HCT116 (cell line): ENCODE measurements around the gene UNC5C. TPM values are rescaled to one million over a fixed set of nuclear protein-coding genes. Genes with fewer than 3 reads are reported as not detected.

Source experiments
- ATAC-seq: fragments of 200-7000 bp; cut with Tn5 transposase; 2 replicates; pipeline ENCODE4 v1.9.1; 2020; ENCODE audit warnings: mild to moderate bottlenecking, moderate library complexity
- BruUV-seq: library from RNA; stranded (reverse); fragments of 400-500 nt; replicated peaks from 2 replicates; lab custom pipeline; 2021; lab: Mats Ljungman, UMichigan
- CTCF ChIA-PET: fragments of 300-600 bp; sonication (Branson Sonifier 250); formaldehyde crosslinking; loops from one replicate; lab custom pipeline; 2021; ENCODE audit warnings: antibody characterized with exemption; lab: Charles Lee
- POLR2A ChIA-PET: fragments of 300-600, 350-600 bp; sonication (Branson Sonifier 250); formaldehyde crosslinking; loops from one replicate; lab custom pipeline; 2021; ENCODE audit warnings: antibody characterized with exemption; lab: Charles Lee
- RAD21 ChIA-PET, 2 experiments: fragments of 300-600 bp; sonication (Branson Sonifier 250); formaldehyde crosslinking; loops; one replicate each; lab custom pipeline; 2023; ENCODE audit warnings: low total read pairs in 2 of 2; ENCODE audit not compliant: uncharacterized antibody in 2 of 2, unreplicated experiment in 2 of 2, low non-redundant PET in 1 of 2; lab: Charles Lee
- DNase-seq: peaks from one replicate; pipeline ENCODE4 v3.0.0-alpha.2; 2010; ENCODE audit warnings: low read depth, low spot score
- H2AFZ ChIP-seq: fragments of 200-600 bp; shearing (Covaris generic), sonication (generic); 2 replicates; pipeline ENCODE4 v1.6.1; 2017; ENCODE audit warnings: low read depth, mixed run types, mixed read lengths, antibody characterized with exemption, low read length; ENCODE audit not compliant: poor library complexity, severe bottlenecking
- H3K27ac ChIP-seq: 2 replicates; pipeline ENCODE4 v1.5.1; 2012; ENCODE audit warnings: low read depth, low read length
- H3K27me3 ChIP-seq: fragments of 200-600 bp; sonication (generic); 2 replicates; pipeline ENCODE4 v1.6.1; 2016; ENCODE audit warnings: mixed run types, low read length, mixed read lengths; ENCODE audit not compliant: insufficient read depth
- H3K36me3 ChIP-seq, 2 experiments: fragments of 200-500 bp in 1 of 2; fragments of 200-600 bp in 1 of 2; sonication (Bioruptor generic) in 1 of 2; sonication (generic) in 1 of 2; 2 replicates each; pipeline versions ENCODE4 v1.5.1 to v1.6.1; 2014 to 2016; ENCODE audit warnings: low read length in 2 of 2, inconsistent platforms in 1 of 2, mixed read lengths in 1 of 2, mixed run types in 1 of 2; ENCODE audit not compliant: insufficient read depth in 2 of 2, control insufficient read depth in 1 of 2
- H3K4me1 ChIP-seq, 2 experiments: fragments of 200-600 bp in 1 of 2; sonication (generic) in 1 of 2; 2 replicates each; pipeline versions ENCODE4 v1.5.1 to v1.6.1; 2012 to 2017; ENCODE audit warnings: low read length in 2 of 2, inconsistent platforms in 1 of 2, mild to moderate bottlenecking in 1 of 2, mixed read lengths in 1 of 2, mixed run types in 1 of 2, moderate library complexity in 1 of 2; ENCODE audit not compliant: insufficient read depth in 2 of 2, control insufficient read depth in 1 of 2
- H3K4me2 ChIP-seq: fragments of 200-600 bp; sonication (generic); 2 replicates; pipeline ENCODE4 v1.6.1; 2017; ENCODE audit warnings: mixed run types, low read length, mixed read lengths
- H3K4me3 ChIP-seq, 2 experiments: fragments of 200-600 bp in 1 of 2; sonication (generic) in 1 of 2; replicated peaks in 1 of 2; 2 replicates each; pipeline ENCODE4 v1.5.1; 2011 to 2016; ENCODE audit warnings: low read length in 2 of 2, control low read depth in 1 of 2, low read depth in 1 of 2, mild to moderate bottlenecking in 1 of 2, mixed read lengths in 1 of 2, mixed run types in 1 of 2
- H3K79me2 ChIP-seq: fragments of 200-600 bp; sonication (generic); 2 replicates; pipeline ENCODE4 v1.6.1; 2017; ENCODE audit warnings: mild to moderate bottlenecking, mixed run types, low read length, moderate library complexity, mixed read lengths; ENCODE audit not compliant: insufficient read depth
- H3K9ac ChIP-seq: fragments of 200-600 bp; sonication (generic); 2 replicates; pipeline ENCODE4 v1.6.1; 2016; ENCODE audit warnings: low read length, mixed read lengths
- H3K9me2 ChIP-seq: fragments of 200-600 bp; sonication (generic), shearing (Covaris generic); 2 replicates; pipeline ENCODE4 v1.6.1; 2017; ENCODE audit warnings: mixed run types, mild to moderate bottlenecking, moderate library complexity; ENCODE audit not compliant: insufficient read depth
- H3K9me3 ChIP-seq, 2 experiments: fragments of 200-500 bp in 1 of 2; fragments of 200-600 bp in 1 of 2; sonication (Bioruptor generic) in 1 of 2; sonication (generic) in 1 of 2; 2 replicates each; pipeline ENCODE4 v1.6.1; 2014 to 2017; ENCODE audit warnings: low read length in 2 of 2, mixed read lengths in 2 of 2, inconsistent platforms in 1 of 2, low read depth in 1 of 2, mild to moderate bottlenecking in 1 of 2, mixed run types in 1 of 2, moderate library complexity in 1 of 2; ENCODE audit not compliant: control insufficient read depth in 1 of 2, insufficient read depth in 1 of 2
- H4K20me1 ChIP-seq: fragments of 200-600 bp; sonication (generic), shearing (Covaris generic); 2 replicates; pipeline ENCODE4 v1.6.1; 2017; ENCODE audit warnings: mixed run types, mild to moderate bottlenecking, moderate library complexity; ENCODE audit not compliant: insufficient read depth
- CBX3 ChIP-seq: IDR thresholded peaks from 2 replicates; pipeline ENCODE4 v1.6.1; 2012; ENCODE audit warnings: low read depth
- CEBPB ChIP-seq: IDR thresholded peaks from 2 replicates; pipeline ENCODE4 v1.6.1; 2012; ENCODE audit warnings: low read depth
- EZH2 ChIP-seq: fragments of 200-600 bp; sonication (generic); IDR thresholded peaks from 2 replicates; pipeline ENCODE4 v1.6.1; 2017; ENCODE audit warnings: antibody characterized with exemption, mixed run types
- FOSL1 ChIP-seq: IDR thresholded peaks from 2 replicates; pipeline ENCODE4 v1.6.1; 2012; ENCODE audit warnings: low read depth
- JUND ChIP-seq: IDR thresholded peaks from 2 replicates; pipeline ENCODE4 v1.6.1; 2012
- POLR2A ChIP-seq: IDR thresholded peaks from 2 replicates; pipeline ENCODE4 v1.7.0; 2011; ENCODE audit warnings: borderline replicate concordance; ENCODE audit not compliant: insufficient read depth, insufficient read length; ENCODE audit errors: extremely low read depth
- POLR2AphosphoS5 ChIP-seq: IDR thresholded peaks from 2 replicates; pipeline ENCODE4 v1.6.1; 2011; ENCODE audit warnings: mild to moderate bottlenecking, low read depth, low read length, moderate library complexity
- SP1 ChIP-seq: IDR thresholded peaks from 2 replicates; pipeline ENCODE4 v1.6.1; 2012; ENCODE audit warnings: low read depth
- SRF ChIP-seq: IDR thresholded peaks from 2 replicates; pipeline ENCODE4 v1.6.1; 2012; ENCODE audit warnings: low read depth
- intact Hi-C: fragments of 100-400 bp; cut with micrococcal nuclease; formaldehyde crosslinking; loops from 2 replicates; pipeline ENCODE4 v1.10.0; 2022
- total RNA-seq: library from RNA; stranded (reverse); gene quantifications from one replicate; pipeline ENCODE4 v1.2.1, GENCODE V29; 2021; ENCODE audit not compliant: unreplicated experiment
- TF ChIP-seq, protein P1 (sequence below): IDR thresholded peaks from 2 replicates; pipeline ENCODE4 v1.6.1; 2012; ENCODE audit warnings: low read depth

Gene UNC5C
- total RNA-seq, 1 experiment from 2014 or later = not detected

DNA sequence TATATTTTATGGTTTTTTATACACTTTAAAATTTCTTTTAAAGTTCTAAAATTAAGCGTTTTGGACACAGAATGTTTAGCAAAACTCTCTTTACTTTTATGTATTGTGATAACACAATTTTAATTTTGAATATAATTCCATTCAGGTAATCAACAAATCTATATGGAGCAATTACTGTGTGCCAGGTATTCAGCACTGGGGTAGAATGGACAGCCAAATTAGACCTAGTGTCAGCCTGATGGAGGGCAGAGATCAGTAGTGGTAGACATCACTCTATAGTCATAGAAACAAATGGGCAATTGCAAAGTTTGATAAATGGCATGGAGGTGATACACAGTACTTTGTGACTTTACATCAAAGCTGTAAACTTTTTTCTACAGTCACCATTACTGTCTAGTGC is 41.8 kb upstream of the UNC5C start:
- H3K9ac ChIP-seq = no peak overlapping the region
- no peak overlapping the region for H3K4me2 ChIP-seq
- RAD21 ChIA-PET = no interaction called here
- no peaks in the 10 kb centered on the region for H3K36me3 ChIP-seq
- POLR2A ChIA-PET = no interaction called here
- no peaks in the 10 kb centered on the region for H3K9me3 ChIP-seq
- no peak overlapping the region for H3K4me3 ChIP-seq
- no TSS peak for BruUV-seq
- CTCF ChIA-PET = no interaction called here
- intact Hi-C loops = no loop called here
- H3K9me2 ChIP-seq = no peaks in the 10 kb centered on the region
- DNase-seq (no peak), ATAC-seq (no peak)
- no peaks in the 10 kb centered on the region for H3K79me2 ChIP-seq
- no peak overlapping the region for H2AFZ ChIP-seq
- H3K27me3 ChIP-seq = no peaks in the 10 kb centered on the region
- H4K20me1 ChIP-seq = no peaks in the 10 kb centered on the region
- peaks cover 0 to 3% of the 10 kb centered on the region in 2 experiments; a peak in 2 of 4 replicates for H3K4me1 ChIP-seq
- H3K27ac ChIP-seq = no peak overlapping the region
- TF ChIP-seq, protein P1, sequence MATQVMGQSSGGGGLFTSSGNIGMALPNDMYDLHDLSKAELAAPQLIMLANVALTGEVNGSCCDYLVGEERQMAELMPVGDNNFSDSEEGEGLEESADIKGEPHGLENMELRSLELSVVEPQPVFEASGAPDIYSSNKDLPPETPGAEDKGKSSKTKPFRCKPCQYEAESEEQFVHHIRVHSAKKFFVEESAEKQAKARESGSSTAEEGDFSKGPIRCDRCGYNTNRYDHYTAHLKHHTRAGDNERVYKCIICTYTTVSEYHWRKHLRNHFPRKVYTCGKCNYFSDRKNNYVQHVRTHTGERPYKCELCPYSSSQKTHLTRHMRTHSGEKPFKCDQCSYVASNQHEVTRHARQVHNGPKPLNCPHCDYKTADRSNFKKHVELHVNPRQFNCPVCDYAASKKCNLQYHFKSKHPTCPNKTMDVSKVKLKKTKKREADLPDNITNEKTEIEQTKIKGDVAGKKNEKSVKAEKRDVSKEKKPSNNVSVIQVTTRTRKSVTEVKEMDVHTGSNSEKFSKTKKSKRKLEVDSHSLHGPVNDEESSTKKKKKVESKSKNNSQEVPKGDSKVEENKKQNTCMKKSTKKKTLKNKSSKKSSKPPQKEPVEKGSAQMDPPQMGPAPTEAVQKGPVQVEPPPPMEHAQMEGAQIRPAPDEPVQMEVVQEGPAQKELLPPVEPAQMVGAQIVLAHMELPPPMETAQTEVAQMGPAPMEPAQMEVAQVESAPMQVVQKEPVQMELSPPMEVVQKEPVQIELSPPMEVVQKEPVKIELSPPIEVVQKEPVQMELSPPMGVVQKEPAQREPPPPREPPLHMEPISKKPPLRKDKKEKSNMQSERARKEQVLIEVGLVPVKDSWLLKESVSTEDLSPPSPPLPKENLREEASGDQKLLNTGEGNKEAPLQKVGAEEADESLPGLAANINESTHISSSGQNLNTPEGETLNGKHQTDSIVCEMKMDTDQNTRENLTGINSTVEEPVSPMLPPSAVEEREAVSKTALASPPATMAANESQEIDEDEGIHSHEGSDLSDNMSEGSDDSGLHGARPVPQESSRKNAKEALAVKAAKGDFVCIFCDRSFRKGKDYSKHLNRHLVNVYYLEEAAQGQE = peak; percentile 29; the same call in 1 of the 2 replicates
- TF ChIP-seq POLR2AphosphoS5 = no peak
- TF ChIP-seq, all 23 proteins: peak for 1

DNA sequence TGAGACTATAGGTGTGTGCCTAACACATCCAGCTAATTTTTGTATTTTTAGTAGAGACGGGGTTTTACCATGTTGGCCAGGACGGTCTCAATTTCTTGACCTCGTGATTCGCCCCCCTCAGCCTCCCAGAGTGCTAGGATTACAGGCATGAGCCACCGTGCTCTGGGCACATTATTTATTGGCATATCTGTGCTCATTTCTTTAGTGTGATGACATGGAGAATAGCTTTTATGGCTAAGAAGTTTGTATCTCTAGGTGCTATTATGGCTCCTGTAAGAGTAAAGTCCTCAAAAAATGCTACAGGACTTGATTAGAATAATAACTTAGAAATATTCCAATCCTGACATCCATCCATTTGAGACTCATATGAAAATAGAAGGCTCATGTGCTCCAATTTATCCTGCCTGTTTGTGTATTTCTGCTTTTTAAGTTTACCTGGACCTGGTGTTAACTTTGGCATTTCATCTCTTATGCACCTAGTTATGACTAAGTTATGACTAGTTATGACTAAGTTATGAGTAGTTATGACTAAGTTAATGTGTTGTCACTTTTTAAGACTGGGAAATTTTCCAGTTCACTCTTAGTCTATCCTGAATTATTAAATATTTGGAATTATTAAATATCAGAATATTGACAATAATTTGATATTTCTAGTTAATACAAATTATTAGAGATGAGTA is 36.4 kb upstream of the UNC5C start:
- POLR2A ChIA-PET = no interaction called here
- H3K27me3 ChIP-seq = no peaks in the 10 kb centered on the region
- RAD21 ChIA-PET = no interaction called here
- peaks cover 0 to 16% of the 10 kb centered on the region in 2 experiments; a peak in 2 of 4 replicates for H3K4me1 ChIP-seq
- no peaks in the 10 kb centered on the region for H3K9me2 ChIP-seq
- CTCF ChIA-PET = no interaction called here
- H3K36me3 ChIP-seq = no peaks in the 10 kb centered on the region
- DNase-seq (peak; percentile 39), ATAC-seq (peak; percentile 44; the same call in 1 of the 2 replicates)
- no TSS peak for BruUV-seq
- no peaks in the 10 kb centered on the region for H3K9me3 ChIP-seq
- intact Hi-C loops = no loop called here
- no peak overlapping the region for H3K27ac ChIP-seq
- H4K20me1 ChIP-seq = no peaks in the 10 kb centered on the region
- TF ChIP-seq SP1 = peak; percentile 65
- peak; percentile 81 for TF ChIP-seq SRF
- TF ChIP-seq EZH2 = no peak
- TF ChIP-seq POLR2A = no peak
- peak; percentile 48; the same call in 1 of the 2 replicates for TF ChIP-seq CBX3
- peak; percentile 97 for TF ChIP-seq FOSL1
- TF ChIP-seq CEBPB = 0 out of 2 replicates have a peak, but pooled peaks have one; percentile 22
- TF ChIP-seq JUND = peak; percentile 70
- H2AFZ ChIP-seq = peak overlapping the region; percentile 55
- no peaks in the 10 kb centered on the region for H3K79me2 ChIP-seq
- peak overlapping the region; percentile 38 for H3K4me2 ChIP-seq
- no peak overlapping the region for H3K9ac ChIP-seq
- no peak overlapping the region for H3K4me3 ChIP-seq
